ENCODE results near the gene ECHDC3.

DNA sequence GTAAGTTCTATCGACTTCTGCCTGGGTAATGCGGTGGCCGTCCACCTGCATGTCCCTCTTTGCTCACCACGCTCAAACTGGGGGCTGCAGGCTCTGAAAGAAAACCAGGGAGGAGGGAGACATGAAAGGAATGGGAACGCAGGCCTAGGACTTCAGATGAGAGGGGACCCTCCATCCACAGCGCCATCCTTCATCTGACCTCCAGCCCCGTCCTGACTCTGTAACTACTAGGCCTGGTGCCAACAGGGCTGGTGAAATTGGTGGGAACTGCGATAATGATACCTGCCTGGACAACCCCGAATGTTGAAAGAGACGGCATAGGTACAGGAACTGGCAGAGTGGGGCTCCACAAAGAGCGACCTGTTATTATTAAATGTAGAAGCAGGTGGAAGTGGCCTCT is 1.3 kb upstream of the ECHDC3 start:
- TF ChIP-seq CTCF (IDR thresholded peaks at IDR 0.05) (no peak), POLR2A (IDR thresholded peaks at IDR 0.05) (no peak)
